Smooth muscle cell (in vitro differentiated cells): ENCODE results near the gene GABPB2. TPM values are rescaled to one million over a fixed set of nuclear protein-coding genes. Genes with fewer than 3 reads are reported as not detected.

Experiments used
- DNase-seq: peaks from one replicate; lab custom pipeline; 2025; ENCODE audit not compliant: unreplicated experiment; lab: John Stamatoyannopoulos, UW
- H2AFZ ChIP-seq: fragments of 200-600 bp; sonication (generic); 2 replicates; pipeline ENCODE4 v1.6.0; 2016; ENCODE audit warnings: antibody characterized with exemption, low read depth, mild to moderate bottlenecking
- H3F3A ChIP-seq: fragments of 200-600 bp; sonication (generic); 2 replicates; pipeline ENCODE4 v1.6.0; 2017; ENCODE audit warnings: antibody characterized with exemption, low read depth
- H3K27ac ChIP-seq: fragments of 200-600 bp; sonication (generic); 2 replicates; pipeline ENCODE4 v1.5.1; 2016; ENCODE audit warnings: low read depth, mild to moderate bottlenecking
- H3K27me3 ChIP-seq: fragments of 200-600 bp; sonication (generic); 2 replicates; pipeline ENCODE4 v1.6.1; 2016; ENCODE audit warnings: low read depth, mild to moderate bottlenecking
- H3K36me3 ChIP-seq: fragments of 200-600 bp; sonication (generic); 2 replicates; pipeline ENCODE4 v1.5.1; 2016; ENCODE audit warnings: low read depth
- H3K4me1 ChIP-seq: fragments of 200-600 bp; sonication (generic); 2 replicates; pipeline ENCODE4 v1.5.1; 2016; ENCODE audit warnings: low read depth
- H3K4me2 ChIP-seq: fragments of 200-600 bp; sonication (generic); 2 replicates; pipeline ENCODE4 v1.6.0; 2016; ENCODE audit warnings: mild to moderate bottlenecking
- H3K4me3 ChIP-seq: fragments of 200-600 bp; sonication (generic); 2 replicates; pipeline ENCODE4 v1.5.1; 2016; ENCODE audit warnings: mild to moderate bottlenecking
- H3K79me2 ChIP-seq: fragments of 200-600 bp; sonication (generic); 2 replicates; pipeline ENCODE4 v1.6.0; 2016; ENCODE audit warnings: low read depth, mild to moderate bottlenecking
- H3K9ac ChIP-seq: fragments of 200-600 bp; sonication (generic); 2 replicates; pipeline ENCODE4 v1.6.0; 2016; ENCODE audit warnings: low read depth
- H3K9me3 ChIP-seq: fragments of 200-600 bp; sonication (generic); replicated peaks from 2 replicates; pipeline ENCODE4 v1.5.1; 2016; ENCODE audit warnings: low read depth
- H4K20me1 ChIP-seq: fragments of 200-600 bp; sonication (generic); 2 replicates; pipeline ENCODE4 v1.6.0; 2016; ENCODE audit warnings: low read depth
- whole genome bisulfite sequencing: methylation state at CpG from one replicate; pipeline ENCODE4 v1.1.7; 2016; ENCODE audit warnings: low lambda C conversion rate; 5-methylcytosine and 5-hydroxymethylcytosine counted together
- polyA plus RNA-seq: library from polyadenylated mRNA; unstranded; fragments of >200 nt; fragmentation: Nextera tagmentation; extraction: Ambion mirVana; gene quantifications from 2 replicates; pipeline ENCODE4 v1.2.1, GENCODE V29; 2016
- total RNA-seq: library from RNA; depleted of rRNA; stranded (reverse); fragments of >200 nt; gene quantifications from 2 replicates; pipeline ENCODE4 v1.2.3, GENCODE V29; 2014
- TF ChIP-seq, protein P1 (sequence below): fragments of 200-600 bp; sonication (generic); IDR thresholded peaks from 2 replicates; pipeline ENCODE4 v1.5.1; 2017; ENCODE audit warnings: borderline replicate concordance, mild to moderate bottlenecking, antibody characterized with exemption; ENCODE audit not compliant: insufficient read depth, poor library complexity, severe bottlenecking

Gene GABPB2
- total and polyA plus RNA-seq, 2 experiments from 2014 or later: 1.3 to 3.6 TPM

DNA sequence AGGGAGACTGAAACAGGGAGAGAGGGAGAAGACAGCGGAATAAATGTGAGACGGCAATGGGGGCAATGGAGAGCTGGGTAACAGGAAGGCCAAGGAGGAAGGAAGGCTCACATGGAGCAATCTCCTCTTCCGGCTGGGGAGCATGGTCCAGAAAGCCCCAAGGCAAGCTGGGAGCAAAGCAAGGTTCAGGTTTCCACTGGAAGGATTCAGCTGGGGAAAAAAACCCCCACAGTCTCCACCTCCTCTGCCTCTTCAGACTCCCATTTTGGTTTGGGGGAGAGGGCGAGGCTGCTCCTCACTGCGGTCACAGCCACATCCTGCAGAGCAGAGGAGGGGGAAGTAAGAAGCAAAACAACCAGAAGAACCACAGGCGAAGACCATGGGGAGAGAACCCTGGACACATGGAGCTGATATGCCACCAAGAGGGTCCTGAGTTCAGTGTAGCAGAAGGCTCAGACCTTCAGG lies 86.5 kb downstream of the GABPB2 start:
- DNase-seq: no peak
- H4K20me1 ChIP-seq: no peaks in the 10 kb centered on the region
- no peak overlapping the region for H3K4me2 ChIP-seq
- H3K27ac ChIP-seq: no peak overlapping the region
- WGBS: 91% methylated on average over 6 of the region's 6 CpGs
- H3K4me3 ChIP-seq: no peak overlapping the region
- no peaks in the 10 kb centered on the region for H3K9me3 ChIP-seq
- no peak overlapping the region for H2AFZ ChIP-seq
- H3F3A ChIP-seq: peaks cover 4% of the 10 kb centered on the region
- no peaks in the 10 kb centered on the region for H3K79me2 ChIP-seq
- no peaks in the 10 kb centered on the region for H3K27me3 ChIP-seq
- no peaks in the 10 kb centered on the region for H3K36me3 ChIP-seq
- TF ChIP-seq, protein P1, sequence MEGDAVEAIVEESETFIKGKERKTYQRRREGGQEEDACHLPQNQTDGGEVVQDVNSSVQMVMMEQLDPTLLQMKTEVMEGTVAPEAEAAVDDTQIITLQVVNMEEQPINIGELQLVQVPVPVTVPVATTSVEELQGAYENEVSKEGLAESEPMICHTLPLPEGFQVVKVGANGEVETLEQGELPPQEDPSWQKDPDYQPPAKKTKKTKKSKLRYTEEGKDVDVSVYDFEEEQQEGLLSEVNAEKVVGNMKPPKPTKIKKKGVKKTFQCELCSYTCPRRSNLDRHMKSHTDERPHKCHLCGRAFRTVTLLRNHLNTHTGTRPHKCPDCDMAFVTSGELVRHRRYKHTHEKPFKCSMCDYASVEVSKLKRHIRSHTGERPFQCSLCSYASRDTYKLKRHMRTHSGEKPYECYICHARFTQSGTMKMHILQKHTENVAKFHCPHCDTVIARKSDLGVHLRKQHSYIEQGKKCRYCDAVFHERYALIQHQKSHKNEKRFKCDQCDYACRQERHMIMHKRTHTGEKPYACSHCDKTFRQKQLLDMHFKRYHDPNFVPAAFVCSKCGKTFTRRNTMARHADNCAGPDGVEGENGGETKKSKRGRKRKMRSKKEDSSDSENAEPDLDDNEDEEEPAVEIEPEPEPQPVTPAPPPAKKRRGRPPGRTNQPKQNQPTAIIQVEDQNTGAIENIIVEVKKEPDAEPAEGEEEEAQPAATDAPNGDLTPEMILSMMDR: no peak
- no peaks in the 10 kb centered on the region for H3K4me1 ChIP-seq
- H3K9ac ChIP-seq: no peak overlapping the region

DNA sequence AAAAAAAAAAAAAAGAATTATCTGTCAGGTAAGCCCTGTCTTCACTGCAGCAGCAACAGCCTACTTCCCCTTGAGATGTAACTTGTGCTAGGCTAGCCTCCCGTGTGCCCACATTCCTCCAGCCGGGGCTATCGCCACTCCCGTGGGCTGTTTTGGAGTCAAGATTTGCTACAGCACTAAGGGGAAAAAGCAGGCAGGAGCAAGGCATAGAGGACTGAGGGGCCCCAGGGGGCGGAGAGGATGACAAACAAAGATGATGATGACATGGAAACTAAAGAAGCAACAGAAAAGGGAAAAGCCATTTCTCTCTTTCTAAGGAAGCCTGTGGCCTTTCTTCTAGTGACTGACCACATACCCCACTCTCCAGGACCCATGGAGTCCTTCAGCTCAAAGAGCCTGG lies 87.8 kb downstream of the GABPB2 start:
- H4K20me1 ChIP-seq: no peaks in the 10 kb centered on the region
- H3K27me3 ChIP-seq: no peaks in the 10 kb centered on the region
- no peak overlapping the region for H3K27ac ChIP-seq
- no peaks in the 10 kb centered on the region for H3K36me3 ChIP-seq
- H3K4me3 ChIP-seq: no peak overlapping the region
- DNase-seq: no peak
- no peaks in the 10 kb centered on the region for H3K79me2 ChIP-seq
- 88% methylated on average over 5 of the region's 5 CpGs for WGBS
- H3K9me3 ChIP-seq: no peaks in the 10 kb centered on the region
- H3K4me1 ChIP-seq: no peaks in the 10 kb centered on the region
- TF ChIP-seq, protein P1: no peak
- H3F3A ChIP-seq: peaks cover 4% of the 10 kb centered on the region
- H3K9ac ChIP-seq: no peak overlapping the region
- no peak overlapping the region for H3K4me2 ChIP-seq
- no peak overlapping the region for H2AFZ ChIP-seq

DNA sequence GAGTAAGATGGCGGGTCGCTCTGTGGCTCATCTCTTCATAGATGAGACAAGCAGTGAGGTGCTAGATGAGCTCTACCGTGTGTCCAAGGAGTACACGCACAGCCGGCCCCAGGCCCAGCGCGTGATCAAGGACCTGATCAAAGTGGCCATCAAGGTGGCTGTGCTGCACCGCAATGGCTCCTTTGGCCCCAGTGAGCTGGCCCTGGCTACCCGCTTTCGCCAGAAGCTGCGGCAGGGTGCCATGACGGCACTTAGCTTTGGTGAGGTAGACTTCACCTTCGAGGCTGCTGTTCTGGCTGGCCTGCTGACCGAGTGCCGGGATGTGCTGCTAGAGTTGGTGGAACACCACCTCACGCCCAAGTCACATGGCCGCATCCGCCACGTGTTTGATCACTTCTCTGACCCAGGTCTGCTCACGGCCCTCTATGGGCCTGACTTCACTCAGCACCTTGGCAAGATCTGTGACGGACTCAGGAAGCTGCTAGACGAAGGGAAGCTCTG lies 88.2 kb downstream of the GABPB2 start:
- WGBS: 97% methylated on average over 22 of the region's 22 CpGs
- H3K9ac ChIP-seq: no peak overlapping the region
- H3K36me3 ChIP-seq: no peaks in the 10 kb centered on the region
- no peak overlapping the region for H3K4me2 ChIP-seq
- no peak overlapping the region for H3K4me3 ChIP-seq
- TF ChIP-seq, protein P1: no peak
- H3K79me2 ChIP-seq: no peaks in the 10 kb centered on the region
- H3K27me3 ChIP-seq: no peaks in the 10 kb centered on the region
- no peak for DNase-seq
- H2AFZ ChIP-seq: no peak overlapping the region
- H3K4me1 ChIP-seq: no peaks in the 10 kb centered on the region
- peaks cover 4% of the 10 kb centered on the region for H3F3A ChIP-seq
- no peak overlapping the region for H3K27ac ChIP-seq
- no peaks in the 10 kb centered on the region for H3K9me3 ChIP-seq
- no peaks in the 10 kb centered on the region for H4K20me1 ChIP-seq

DNA sequence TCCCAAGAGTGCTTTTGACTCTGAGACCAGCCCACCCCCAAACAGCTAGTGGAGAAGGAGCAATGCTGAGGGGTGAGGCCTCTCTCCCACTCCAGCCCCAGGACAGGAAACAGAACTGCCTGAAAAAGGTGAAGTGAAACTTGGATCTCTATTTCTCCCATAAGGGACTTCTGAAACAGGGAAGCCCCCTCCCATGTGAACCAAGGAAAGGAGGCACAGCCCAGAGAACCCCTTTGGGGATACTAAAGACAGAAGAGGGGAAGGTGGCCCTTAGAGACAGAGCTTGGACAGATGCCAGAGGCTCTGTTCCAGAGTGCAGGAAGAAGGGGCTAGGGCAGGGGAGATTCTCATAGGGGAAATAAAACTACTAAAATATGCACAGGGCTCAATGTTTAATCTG lies 88.8 kb downstream of the GABPB2 start:
- Histone ChIP-seq H3K9me3 (no peaks in the 10 kb centered on the region), H3K79me2 (no peaks in the 10 kb centered on the region)
- DNase-seq: no peak

More for the DNA sequence above, 88.8 kb downstream of the GABPB2 start:
- Histone ChIP-seq H3K27ac (no peak overlapping the region), H3K9ac (no peak overlapping the region), H3K27me3 (no peaks in the 10 kb centered on the region), H3K4me3 (no peak overlapping the region), H3K4me1 (peaks cover under 1% of the 10 kb centered on the region), H3F3A (peaks cover 4% of the 10 kb centered on the region), H3K36me3 (no peaks in the 10 kb centered on the region), H3K4me2 (no peak overlapping the region), H4K20me1 (no peaks in the 10 kb centered on the region), H2AFZ (no peak overlapping the region)
- TF ChIP-seq, protein P1: no peak
